NCI-H524 (cell line): ENCODE results near the gene FMR1NB.

Experiments used
- DNase-seq, 2 experiments: peaks; one replicate each; lab custom pipeline; 2025; lab: John Stamatoyannopoulos, UW

FMR1NB gene

DNA sequence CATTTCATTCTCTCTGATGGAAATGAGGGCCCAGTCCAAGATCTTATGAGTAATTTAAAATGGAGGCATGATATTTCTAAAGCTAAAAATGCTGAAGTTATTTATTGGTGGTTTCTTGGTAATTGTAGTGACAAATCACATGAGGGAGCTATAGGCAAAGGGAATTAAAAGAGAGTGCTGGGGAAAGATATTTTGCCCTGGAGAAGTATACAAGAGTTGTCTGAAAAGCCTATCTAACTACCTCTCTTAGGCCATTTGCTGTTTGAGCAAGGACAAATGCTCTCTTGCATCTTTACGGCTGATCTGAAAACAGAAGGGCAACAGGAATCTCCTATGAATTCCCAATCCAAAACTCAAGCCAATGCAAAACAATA, 89.4 kb downstream of the FMR1NB start:
- no peak for DNase-seq
